ENCODE measurements around the gene TFB2M.

TFB2M gene

GRCh38 chr1:246526380-246526779, 39.7 kb downstream of the TFB2M start:
- TF ChIP-seq CTCF (IDR thresholded peaks at IDR 0.05; ENCODE audit: low read depth, low read length) (no peak), EZH2phosphoT487 (IDR thresholded peaks at IDR 0.05; ENCODE audit: low read depth) (no peak)
- peaks cover 3% of the 10 kb centered on the region; the same call in 1 of the 2 replicates for H3K9me3 ChIP-seq (ENCODE audit: insufficient read depth, low read length)
- no peak overlapping the region for H3K27ac ChIP-seq (ENCODE audit: low read length)
- no peaks in the 10 kb centered on the region for H4K20me1 ChIP-seq (ENCODE audit: insufficient read depth, low read length)
- no peaks in the 10 kb centered on the region for H3K27me3 ChIP-seq (ENCODE audit: low read depth, low read length)
- H2AFZ ChIP-seq (ENCODE audit: low read depth, low read length): no peak overlapping the region
- no peak overlapping the region for H3K9ac ChIP-seq (ENCODE audit: low read length)
- 0 out of 2 replicates have a peak, but pooled peaks cover 4% of the 10 kb centered on the region for H3K4me1 ChIP-seq (ENCODE audit: low read length)
- no peak overlapping the region for H3K4me3 ChIP-seq (ENCODE audit: low read length)
- no peak overlapping the region for H3K4me2 ChIP-seq (ENCODE audit: low read length)
- H3K79me2 ChIP-seq (ENCODE audit: low read length): no peaks in the 10 kb centered on the region
- H3K36me3 ChIP-seq (replicated peaks; ENCODE audit: low read depth, low read length): no peaks in the 10 kb centered on the region

GRCh38 chr1:246519514-246519913, 46.5 kb downstream of the TFB2M start:
- H2AFZ ChIP-seq (ENCODE audit: low read depth, low read length): no peak overlapping the region
- no peaks in the 10 kb centered on the region for H4K20me1 ChIP-seq (ENCODE audit: insufficient read depth, low read length)
- H3K4me2 ChIP-seq (ENCODE audit: low read length): no peak overlapping the region
- H3K27me3 ChIP-seq (ENCODE audit: low read depth, low read length): no peaks in the 10 kb centered on the region
- no peaks in the 10 kb centered on the region for H3K4me1 ChIP-seq (ENCODE audit: low read length)
- no peak for TF ChIP-seq EZH2phosphoT487 (IDR thresholded peaks at IDR 0.05; ENCODE audit: low read depth)
- no peak for TF ChIP-seq CTCF (IDR thresholded peaks at IDR 0.05; ENCODE audit: low read depth, low read length)
- H3K9ac ChIP-seq (ENCODE audit: low read length): no peak overlapping the region
- H3K79me2 ChIP-seq (ENCODE audit: low read length): no peaks in the 10 kb centered on the region
- peaks cover 36% of the 10 kb centered on the region for H3K9me3 ChIP-seq (ENCODE audit: insufficient read depth, low read length)
- H3K36me3 ChIP-seq (replicated peaks; ENCODE audit: low read depth, low read length): no peaks in the 10 kb centered on the region
- H3K4me3 ChIP-seq (ENCODE audit: low read length): no peak overlapping the region
- no peak overlapping the region for H3K27ac ChIP-seq (ENCODE audit: low read length)

DNA sequence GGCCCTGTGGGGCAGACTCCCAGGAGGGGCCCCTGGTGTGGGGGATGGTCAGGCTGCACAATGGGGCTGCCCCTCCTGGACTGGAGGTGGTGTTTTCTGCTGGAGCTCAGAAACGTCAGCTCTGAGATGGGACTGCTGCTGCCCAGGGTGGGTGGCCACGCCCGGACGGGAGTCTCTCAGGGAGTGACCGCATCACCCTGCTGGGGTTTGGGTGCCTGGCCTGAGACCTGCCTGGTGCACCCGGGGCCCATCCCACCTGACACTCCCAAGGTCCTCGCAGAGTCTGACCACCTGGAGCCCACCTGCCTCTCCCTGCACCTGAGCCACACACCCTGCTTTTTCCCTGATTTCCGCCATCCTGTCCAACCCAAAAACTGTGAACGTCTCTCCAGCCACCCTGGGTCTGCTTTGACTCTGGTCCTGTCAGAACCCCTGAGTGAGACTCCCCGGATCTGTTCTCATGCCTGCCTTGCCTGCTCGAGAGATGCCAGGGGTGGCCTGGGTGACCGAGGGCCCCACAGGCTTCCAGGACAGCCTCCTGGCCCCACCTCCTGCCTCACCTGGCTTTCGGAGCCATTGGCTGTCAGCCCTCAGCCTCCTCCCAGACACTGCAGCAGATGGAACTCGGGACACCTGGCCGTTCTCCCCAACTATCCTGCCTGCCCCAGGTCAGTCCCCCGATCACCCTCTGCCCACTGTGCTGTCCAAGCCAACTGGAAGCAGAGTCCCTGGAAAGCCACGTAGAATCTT, 47.4 kb downstream of the TFB2M start:
- Histone ChIP-seq H3K9ac (ENCODE audit: low read length) (no peak overlapping the region), H3K27me3 (ENCODE audit: low read depth, low read length) (no peaks in the 10 kb centered on the region), H3K9me3 (ENCODE audit: insufficient read depth, low read length) (peaks cover 41% of the 10 kb centered on the region)

GRCh38 chr1:246517391-246517790, 48.7 kb downstream of the TFB2M start:
- peaks cover 43% of the 10 kb centered on the region for H3K9me3 ChIP-seq (ENCODE audit: insufficient read depth, low read length)
- no peak for TF ChIP-seq EZH2phosphoT487 (IDR thresholded peaks at IDR 0.05; ENCODE audit: low read depth)
- no peak for TF ChIP-seq CTCF (IDR thresholded peaks at IDR 0.05; ENCODE audit: low read depth, low read length)
- H3K4me2 ChIP-seq (ENCODE audit: low read length): no peak overlapping the region
- H3K36me3 ChIP-seq (replicated peaks; ENCODE audit: low read depth, low read length): no peaks in the 10 kb centered on the region
- no peak overlapping the region for H2AFZ ChIP-seq (ENCODE audit: low read depth, low read length)
- no peaks in the 10 kb centered on the region for H3K79me2 ChIP-seq (ENCODE audit: low read length)
- H3K27ac ChIP-seq (ENCODE audit: low read length): no peak overlapping the region
- H3K27me3 ChIP-seq (ENCODE audit: low read depth, low read length): no peaks in the 10 kb centered on the region
- H3K4me1 ChIP-seq (ENCODE audit: low read length): no peaks in the 10 kb centered on the region
- no peaks in the 10 kb centered on the region for H4K20me1 ChIP-seq (ENCODE audit: insufficient read depth, low read length)
- H3K4me3 ChIP-seq (ENCODE audit: low read length): no peak overlapping the region
- no peak overlapping the region for H3K9ac ChIP-seq (ENCODE audit: low read length)

More for the DNA sequence above, 47.4 kb downstream of the TFB2M start:
- H4K20me1 ChIP-seq (ENCODE audit: insufficient read depth, low read length): no peaks in the 10 kb centered on the region
- no peaks in the 10 kb centered on the region for H3K79me2 ChIP-seq (ENCODE audit: low read length)
- no peak overlapping the region for H3K4me2 ChIP-seq (ENCODE audit: low read length)
- TF ChIP-seq CTCF (IDR thresholded peaks at IDR 0.05; ENCODE audit: low read depth, low read length): no peak
- H3K4me1 ChIP-seq (ENCODE audit: low read length): no peaks in the 10 kb centered on the region
- H3K4me3 ChIP-seq (ENCODE audit: low read length): no peak overlapping the region
- no peak overlapping the region for H2AFZ ChIP-seq (ENCODE audit: low read depth, low read length)
- no peak overlapping the region for H3K27ac ChIP-seq (ENCODE audit: low read length)
- no peaks in the 10 kb centered on the region for H3K36me3 ChIP-seq (replicated peaks; ENCODE audit: low read depth, low read length)
